Posterior cingulate gyrus (tissue), 11 donors: ENCODE data around the gene DLG2.

Experiments
- DNase-seq, 10 donors: peaks; one replicate each; pipeline versions ENCODE4 v3.0.0 to v3.0.0-alpha.2; 2020 to 2021; ENCODE audit warnings: mixed read lengths in 3 of 10
- intact Hi-C: fragments of 100-400 bp; cut with DNase I; formaldehyde crosslinking; loops from one replicate; pipeline ENCODE4 v1.15.1; 2023

DLG2 gene

DNA sequence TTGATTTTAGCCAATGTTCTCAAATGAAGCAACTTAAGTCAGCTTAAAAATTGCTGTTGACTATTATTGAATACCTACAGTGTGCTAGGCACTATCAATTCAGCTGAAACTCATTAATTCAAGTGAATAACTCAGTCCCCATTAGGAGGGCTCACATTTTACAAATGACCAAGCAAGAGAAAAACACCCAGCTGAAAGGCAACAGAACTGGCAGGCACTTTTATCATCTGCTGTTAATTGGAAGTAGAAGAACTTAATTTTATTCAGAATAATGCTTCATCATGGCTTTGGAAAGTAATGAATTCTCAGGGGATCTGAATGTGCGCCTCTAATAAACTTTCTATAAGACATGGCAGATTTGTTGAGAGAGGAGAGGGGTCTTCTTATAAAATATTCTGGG, 1066.9 kb downstream of the DLG2 start:
- no peak for DNase-seq
- intact Hi-C loops = no loop called here

DNA sequence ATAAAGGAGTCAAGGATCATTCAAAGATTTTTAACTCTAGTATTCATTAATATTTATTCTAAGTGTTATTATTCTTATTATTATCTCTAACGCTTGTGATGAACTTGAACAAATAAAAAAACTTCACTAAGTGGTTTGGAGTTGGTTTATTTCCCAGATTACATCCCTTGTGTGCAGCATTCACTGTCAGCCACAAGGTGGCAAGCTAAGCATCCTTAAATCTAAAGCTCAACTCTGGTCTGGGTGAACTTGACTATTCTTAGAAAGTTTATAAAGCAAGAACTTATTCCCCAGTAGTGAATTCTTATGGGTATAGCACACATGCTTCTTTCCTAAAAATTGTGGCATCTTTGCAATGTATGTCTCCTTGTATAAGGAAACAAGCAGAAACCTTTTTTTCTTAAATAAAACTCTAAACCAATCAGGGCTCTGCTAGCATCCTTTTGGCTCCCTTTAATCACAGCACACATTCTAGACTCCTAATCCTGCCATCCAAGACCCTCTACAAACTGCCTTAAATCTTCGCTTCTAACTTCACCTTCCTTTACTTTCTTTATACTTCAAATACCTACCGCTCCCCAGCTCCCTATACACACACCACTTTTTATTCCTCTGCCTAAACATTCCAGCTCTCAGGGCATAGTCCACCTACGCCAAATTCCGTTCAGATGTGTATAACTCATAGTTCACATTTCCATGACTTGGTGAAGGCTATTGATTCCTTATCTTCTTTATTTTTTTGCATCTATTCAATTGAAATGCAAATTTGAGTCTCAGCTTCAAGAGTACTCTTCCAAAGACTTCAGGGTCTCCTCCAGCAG, 1068.8 kb downstream of the DLG2 start:
- peak in 6 of 10 donors; percentile 20 to 76 (median 36) for DNase-seq
- intact Hi-C loops = loop anchor here (5.0 to 10.0 kb wide), 2 partner anchors 157 to 1034 kb away; no protein-coding TSS in a partner anchor

DNA sequence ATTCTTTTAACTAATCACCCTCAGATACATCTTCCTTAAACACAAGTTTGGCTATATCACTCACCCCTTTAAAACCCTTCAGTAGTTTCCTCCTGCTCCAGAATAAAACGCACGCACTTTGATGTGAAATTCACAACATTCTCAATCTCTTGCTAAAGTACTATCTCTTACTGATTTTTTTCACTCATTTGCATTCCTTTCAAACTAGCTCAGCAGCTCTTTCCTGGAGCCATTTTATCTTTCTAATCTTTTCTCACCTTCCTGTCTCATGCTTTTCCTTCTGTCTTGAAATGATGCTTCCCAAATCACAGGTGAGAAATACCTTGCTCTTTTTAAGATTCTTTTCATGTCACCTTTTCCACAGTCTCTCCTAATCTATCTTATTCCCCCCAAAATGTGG, 1074.4 kb downstream of the DLG2 start:
- no peak for DNase-seq
- intact Hi-C loops = loop anchor here (10.0 kb wide), 1 partner anchor 162 kb away; no protein-coding TSS in a partner anchor

DNA sequence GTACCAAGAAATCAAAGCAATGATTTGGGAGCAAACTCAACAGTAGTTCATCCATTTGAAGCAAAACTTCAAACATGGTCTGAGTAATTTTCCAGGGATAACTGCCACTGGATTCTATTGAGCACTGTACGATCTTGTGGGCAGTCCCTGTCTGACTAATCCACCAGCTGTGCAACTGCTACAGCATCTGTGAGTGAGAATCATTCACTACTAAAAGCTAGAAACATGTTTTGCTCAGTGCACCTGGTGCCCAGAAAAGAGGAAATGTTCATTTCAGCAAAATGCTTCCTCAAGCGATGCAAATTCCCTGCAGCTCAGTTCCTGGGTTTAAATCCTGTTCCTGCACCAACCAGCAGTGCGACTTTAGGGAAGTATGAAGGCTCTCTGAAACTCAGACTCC, 1077.9 kb downstream of the DLG2 start:
- intact Hi-C loops = no loop called here
- peak in 4 of 10 donors; percentile 31 to 85 (median 52) for DNase-seq

DNA sequence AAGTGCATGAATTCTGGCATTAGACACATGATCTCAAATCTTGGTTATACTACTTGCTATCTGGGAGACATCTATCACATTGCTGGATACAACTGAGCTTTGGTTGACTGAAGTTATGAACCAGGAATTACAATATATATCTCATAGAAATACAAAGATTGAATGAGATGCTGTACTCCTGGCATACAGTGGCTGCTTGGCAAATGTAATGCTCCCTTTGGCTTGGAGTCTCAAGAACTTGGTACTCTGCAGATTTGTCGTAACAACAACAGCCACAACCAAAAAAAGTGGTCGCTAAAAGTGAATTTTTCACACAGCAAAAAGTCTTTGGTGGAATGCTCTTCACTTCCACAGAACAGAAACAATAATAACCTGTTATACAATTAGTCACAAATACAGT, 1082.6 kb downstream of the DLG2 start:
- intact Hi-C loops = no loop called here
- DNase-seq = no peak

DNA sequence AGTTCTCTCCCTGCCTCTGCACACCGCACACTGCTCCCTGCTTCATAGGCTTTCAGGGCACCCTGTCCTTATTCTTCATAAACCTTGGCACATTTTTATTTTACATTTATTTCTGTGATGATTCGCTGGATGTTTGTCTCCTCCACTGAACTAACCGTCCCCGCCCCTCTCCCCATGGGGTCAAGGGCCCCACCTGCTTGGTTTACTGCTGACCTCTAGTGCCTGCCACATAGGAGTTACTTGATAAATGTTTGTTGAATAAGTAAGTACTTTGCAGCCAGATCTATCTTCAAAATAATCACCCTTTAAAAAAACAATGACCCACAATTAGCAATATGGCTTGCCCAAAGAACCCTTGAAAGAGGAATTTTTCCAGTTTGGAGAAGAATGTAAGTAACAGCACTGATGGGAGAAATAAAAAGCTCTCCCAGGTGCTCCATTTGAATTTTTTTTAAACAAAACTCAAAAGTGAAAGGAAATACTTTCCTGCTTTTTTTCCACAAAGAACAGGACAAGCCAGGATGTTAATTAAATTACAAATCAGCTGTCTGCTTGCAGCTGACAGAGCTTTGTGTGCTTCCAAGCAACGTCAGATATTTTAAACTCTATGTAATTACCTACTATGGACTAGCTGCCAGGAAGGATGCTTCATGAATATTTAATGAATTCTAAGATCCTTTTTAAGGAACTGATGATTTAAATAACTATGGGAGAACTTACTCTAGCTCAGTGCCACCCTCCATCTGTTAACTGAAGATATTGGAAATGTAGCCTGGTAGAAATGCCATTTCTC, 1083.6 kb downstream of the DLG2 start:
- intact Hi-C loops = no loop called here

DNA sequence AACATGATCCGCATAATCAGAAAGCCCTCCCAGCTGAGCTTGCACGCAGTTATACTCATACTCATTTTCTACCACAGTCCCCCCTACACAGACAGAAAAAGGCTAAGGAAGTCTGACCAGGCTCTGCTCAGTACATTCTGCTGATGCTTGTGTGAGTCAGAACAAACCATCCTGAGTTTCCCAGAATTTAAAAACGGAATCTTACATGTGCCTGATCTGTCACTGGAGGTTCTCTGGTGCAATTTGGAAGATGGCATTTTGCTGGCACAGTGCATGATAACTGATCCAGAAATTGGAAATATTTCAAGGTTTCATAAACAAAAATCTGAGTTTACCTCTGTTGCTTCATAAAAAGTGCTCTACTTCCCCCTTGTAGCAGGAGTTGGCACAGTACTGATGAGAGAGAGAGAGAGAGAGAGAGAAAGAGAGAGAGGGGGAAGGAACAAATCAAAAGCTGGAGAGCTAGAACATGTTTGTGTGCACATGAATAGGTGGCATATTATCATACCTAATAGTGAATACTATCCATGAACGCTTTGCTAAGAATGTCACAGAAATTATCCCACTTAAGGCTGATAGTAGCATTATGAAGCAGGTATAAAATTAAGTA, 1085.3 kb downstream of the DLG2 start:
- no peak for DNase-seq

More for the DNA sequence above, 1083.6 kb downstream of the DLG2 start:
- peak in 1 of 10 donors; percentile 45 for DNase-seq

DNA sequence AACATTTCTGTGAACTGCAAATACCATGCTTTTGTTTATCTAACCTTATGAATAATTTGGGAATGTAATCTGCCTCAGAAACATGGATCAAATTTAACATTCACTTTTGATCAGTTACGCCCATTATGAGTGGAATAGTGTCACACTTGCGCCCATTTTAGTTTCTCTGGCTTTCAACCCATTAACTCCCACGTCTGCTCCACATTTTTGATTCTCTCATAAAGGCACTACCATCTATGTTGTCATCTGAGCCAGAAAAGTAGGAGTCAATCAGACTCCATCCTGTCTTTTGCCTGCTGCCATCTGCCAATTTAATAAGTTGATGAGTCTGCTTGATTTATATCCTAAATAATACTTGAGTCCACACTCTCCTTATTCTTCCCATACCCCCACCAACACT, 1090.7 kb downstream of the DLG2 start:
- DNase-seq = no peak
- intact Hi-C loops = no loop called here

More for the DNA sequence above, 1085.3 kb downstream of the DLG2 start:
- intact Hi-C loops = no loop called here

DNA sequence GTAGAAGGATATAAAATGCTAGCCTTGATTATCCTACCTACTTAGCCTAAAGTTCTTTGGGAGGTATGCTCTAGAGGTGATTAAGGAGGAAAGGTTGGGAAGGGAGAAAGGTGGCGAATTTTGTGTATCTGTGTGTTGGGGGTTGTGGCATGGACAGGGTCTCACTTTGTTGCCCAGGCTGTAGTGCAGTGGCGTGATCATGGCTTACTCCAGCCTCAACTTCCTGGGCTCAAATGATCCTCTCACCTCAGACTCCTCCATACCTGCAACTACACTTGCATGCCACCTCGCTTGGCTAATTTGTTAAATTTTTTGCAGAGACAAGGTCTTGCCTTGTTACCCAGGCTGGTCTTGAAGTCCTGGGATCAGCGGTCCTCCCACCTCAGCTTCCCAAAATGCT, 1094.8 kb downstream of the DLG2 start:
- intact Hi-C loops = no loop called here
- DNase-seq = no peak

DNA sequence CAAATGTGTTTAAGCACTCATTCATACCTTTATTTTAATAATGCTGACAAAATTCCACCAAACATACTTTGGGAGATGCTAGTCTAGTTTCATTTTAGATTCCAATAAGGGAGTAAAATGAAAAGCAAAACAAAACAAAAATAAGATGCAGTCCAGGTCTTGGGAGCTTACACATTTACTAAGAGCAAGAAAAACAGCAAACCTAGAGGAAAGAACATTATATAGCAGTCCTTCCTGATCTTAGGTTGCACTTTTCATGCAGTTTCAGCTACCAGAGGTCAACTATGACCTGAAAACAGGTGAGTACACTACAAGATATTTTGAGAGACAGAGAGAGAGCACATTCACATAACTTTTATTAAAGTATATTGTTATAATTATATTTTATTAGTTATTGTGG, 1100.9 kb downstream of the DLG2 start:
- intact Hi-C loops = loop anchor here (5.0 kb wide), 1 partner anchor 699 kb away; no protein-coding TSS in a partner anchor

DNA sequence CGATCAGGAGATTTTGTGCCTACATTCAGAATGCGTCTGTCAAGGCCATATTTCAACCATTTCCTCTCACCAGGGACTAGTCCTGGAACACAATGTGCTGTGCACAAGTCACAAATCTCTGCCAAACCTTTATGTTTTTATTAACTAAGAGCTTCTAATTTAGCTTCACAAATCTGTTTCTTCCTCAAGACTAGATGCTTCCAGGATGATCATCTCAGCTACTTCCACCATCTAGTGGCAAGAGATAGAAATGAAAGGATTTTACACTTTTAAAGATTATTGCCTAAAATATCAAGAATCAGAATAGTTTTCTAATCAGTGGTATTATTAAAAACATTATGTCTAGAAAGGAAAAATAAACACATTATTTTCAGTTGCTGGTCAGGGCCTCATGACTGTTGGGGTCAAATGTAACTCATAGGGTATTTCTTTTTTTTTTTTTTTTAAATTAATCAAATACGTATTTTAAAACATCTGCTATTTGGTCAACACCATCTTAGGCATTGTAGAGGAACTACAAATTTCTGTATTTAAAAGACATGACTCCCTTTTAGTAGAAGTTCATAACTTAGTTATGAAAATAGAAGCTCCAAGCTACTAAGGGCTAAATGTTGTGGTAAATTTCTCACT, 1102.6 kb downstream of the DLG2 start:
- no peak for DNase-seq
- intact Hi-C loops = loop anchor here (5.0 kb wide), 3 partner anchors 137 to 697 kb away; no protein-coding TSS in a partner anchor

More for the DNA sequence above, 1100.9 kb downstream of the DLG2 start:
- DNase-seq = no peak

DNA sequence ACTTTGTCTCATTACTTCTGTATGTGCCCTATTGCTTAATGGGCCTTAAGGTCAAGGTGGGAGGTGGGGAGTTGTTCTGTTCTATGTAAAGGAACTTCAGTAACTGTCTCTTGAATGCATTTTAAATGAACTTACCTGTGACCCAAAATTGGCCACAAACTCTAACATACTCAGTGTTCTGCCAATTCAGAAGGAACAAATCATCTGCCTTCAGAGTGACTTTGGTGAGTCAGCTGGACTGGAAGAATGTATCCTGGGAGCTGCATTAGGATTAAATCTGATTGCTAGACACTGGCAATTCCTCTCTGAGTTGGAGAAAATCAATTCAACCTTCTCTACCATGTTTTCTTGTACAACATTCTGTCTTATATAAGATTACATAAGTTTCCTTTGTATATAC, 1104.8 kb downstream of the DLG2 start:
- no peak for DNase-seq
- intact Hi-C loops = loop anchor here (5.0 kb wide), 2 partner anchors 135 to 685 kb away; no protein-coding TSS in a partner anchor

DNA sequence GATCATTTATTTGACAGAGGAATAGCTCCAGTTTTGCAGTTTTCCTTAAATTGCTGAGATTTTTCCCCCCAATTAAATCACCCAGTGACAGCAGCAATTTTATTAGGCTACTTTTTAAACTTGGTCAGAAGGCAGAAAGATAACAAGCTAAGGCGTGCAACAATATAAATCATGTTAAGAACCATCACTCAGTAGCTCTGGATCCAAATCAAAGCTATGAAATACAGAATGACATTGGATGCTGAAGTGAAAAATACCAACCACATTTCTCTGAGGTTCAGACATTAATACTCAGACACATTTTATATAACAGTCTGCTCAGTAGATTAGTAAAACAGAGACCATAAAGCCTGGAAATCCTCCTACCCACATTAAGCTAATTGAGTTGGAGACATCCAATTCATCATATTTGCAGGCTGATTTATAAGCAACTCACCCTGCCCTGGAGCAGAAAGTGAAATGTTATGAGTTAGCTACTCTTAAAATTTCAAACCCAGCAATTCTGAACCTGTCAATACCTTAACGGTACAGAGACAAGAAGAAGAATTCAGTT, 1108.4 kb downstream of the DLG2 start:
- intact Hi-C loops = no loop called here
- DNase-seq = no peak

DNA sequence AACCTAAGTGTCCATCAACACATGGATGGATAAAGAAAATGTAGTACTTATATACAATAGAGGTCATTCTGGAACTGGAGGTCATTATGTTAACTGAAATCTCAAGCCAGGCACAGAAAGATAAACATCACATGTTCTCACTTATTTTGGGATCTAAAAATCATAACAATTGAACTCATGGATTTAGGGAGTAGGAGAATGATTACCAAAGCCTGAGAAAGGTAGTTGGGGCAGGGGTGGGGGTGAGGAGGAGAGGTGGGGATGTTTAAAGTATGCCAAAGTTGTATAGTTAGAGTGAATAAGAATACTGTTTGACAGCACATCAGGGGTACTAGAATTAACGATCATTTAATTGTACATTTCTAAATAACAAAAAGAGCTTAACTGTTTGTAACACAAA, 1112.7 kb downstream of the DLG2 start:
- no peak for DNase-seq

DNA sequence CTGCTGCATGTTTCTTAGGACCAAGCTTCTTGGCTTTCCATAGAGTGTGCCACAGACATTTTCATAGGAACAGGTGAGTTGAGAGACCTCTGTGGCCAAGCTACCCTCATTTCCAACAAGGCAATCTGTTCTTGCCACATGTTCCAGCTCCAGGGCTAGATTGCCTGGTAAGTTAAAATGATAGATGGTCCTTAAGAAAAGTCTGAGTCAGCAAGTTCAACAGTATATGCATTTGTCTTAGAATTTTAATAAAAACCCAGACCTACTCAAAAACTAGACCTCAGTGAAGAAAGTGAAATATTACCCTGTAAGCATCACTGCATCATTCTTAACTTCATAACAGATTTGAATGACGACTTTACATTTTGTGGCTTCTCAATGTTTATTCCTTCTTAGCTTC, 1123.6 kb downstream of the DLG2 start:
- intact Hi-C loops = no loop called here
- no peak for DNase-seq

More for the DNA sequence above, 1112.7 kb downstream of the DLG2 start:
- intact Hi-C loops = no loop called here

DNA sequence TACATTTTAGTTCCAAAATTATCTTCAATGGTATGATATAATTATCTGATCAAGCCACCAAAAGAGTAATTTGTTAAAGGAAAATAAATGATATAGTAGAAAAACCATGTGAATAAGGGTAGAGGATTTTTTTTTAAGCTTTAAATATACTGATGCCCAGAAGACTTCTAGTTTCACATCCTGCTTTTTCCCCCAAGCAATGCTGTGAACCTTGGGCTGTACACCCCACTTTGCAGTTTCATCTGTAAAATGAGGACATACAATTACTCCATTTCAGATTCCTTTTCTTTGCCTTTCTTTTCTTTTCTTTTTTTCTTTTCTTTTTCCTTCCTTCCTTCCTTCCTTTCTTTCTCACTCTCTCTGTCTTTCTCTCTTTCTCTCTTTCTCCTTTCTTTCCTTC, 1125.4 kb downstream of the DLG2 start:
- intact Hi-C loops = no loop called here
- no peak for DNase-seq

DNA sequence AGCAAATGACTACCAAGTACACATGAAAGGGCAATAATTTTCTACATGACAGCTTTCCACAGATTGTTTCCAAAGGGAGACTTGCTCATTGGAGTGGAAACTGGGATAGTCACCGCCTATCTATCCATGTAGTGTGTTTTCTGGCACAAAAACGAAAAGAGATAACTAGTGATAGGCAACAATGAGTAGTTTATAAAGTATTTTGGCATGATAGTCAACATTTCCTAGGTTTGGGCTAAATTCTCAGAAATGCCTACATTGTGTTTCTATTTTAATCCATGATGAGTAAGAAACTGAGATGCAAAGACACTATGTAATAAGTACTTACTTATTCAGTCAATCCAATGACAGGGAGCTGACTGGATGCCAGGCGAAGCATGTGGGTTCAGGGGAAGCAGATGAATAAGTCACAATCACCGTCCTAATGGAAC, 1129.1 kb downstream of the DLG2 start:
- DNase-seq = peak in 2 of 10 donors; percentile 14 to 44
- intact Hi-C loops = no loop called here

DNA sequence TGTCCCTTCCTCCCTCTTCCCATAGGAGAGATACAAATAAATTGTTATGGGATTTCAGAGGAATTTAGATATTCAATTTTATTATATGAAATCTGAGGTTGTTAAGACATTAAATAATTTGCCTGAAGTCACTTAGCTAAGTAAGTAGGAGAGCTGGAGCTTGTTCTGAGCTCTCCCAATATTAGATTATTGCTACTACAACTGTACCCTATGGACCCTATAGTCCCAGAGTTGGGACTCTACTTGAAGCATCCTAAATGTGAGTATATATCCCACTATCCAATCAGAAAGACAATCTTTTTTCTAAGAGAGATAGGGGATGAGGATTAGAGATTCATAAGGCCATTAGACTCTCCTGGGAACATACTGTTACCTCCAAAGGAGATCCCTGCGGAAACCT, 1130.0 kb downstream of the DLG2 start:
- intact Hi-C loops = no loop called here

DNA sequence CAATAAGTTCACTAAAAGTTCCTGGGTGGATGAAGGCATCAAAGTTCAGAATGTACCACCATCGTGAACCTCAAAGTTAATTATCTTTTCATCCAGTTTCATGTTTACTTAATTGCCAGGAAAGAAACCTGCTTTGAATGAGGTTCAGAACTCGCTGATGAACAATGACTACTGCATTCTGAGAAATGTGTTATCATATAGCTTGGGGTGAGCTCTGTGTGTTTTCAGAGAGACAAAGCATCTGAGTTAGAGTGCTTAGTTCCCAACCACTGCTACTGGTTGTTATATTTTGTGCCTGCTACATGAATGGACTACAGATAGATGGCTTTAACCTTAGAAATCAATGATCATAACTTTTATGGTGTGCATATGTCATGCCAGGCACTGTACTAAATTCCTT, 1131.0 kb downstream of the DLG2 start:
- intact Hi-C loops = no loop called here
- DNase-seq = no peak

More for the DNA sequence above, 1130.0 kb downstream of the DLG2 start:
- no peak for DNase-seq

DNA sequence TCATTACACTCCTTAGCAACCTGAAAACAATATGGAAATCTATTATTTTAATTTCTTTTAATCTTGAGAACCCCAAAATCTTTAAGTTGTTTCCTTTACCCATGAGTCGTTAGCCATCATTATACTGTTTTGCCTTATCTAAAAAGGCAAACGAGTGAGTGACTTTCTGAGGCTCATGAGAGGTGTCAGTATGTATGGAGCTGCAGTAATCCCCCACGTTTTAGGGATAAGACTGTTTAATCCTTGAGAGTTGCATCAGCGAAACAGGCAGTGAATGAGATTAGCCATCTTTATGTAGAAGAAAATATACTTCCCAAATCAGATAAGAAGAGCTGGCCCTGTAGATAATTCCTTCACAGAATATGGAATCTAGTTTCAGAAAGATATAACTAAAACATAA, 1147.0 kb downstream of the DLG2 start:
- no peak for DNase-seq
- intact Hi-C loops = no loop called here
